Measurements from ENCODE around the gene LRCOL1.

Gene LRCOL1

DNA sequence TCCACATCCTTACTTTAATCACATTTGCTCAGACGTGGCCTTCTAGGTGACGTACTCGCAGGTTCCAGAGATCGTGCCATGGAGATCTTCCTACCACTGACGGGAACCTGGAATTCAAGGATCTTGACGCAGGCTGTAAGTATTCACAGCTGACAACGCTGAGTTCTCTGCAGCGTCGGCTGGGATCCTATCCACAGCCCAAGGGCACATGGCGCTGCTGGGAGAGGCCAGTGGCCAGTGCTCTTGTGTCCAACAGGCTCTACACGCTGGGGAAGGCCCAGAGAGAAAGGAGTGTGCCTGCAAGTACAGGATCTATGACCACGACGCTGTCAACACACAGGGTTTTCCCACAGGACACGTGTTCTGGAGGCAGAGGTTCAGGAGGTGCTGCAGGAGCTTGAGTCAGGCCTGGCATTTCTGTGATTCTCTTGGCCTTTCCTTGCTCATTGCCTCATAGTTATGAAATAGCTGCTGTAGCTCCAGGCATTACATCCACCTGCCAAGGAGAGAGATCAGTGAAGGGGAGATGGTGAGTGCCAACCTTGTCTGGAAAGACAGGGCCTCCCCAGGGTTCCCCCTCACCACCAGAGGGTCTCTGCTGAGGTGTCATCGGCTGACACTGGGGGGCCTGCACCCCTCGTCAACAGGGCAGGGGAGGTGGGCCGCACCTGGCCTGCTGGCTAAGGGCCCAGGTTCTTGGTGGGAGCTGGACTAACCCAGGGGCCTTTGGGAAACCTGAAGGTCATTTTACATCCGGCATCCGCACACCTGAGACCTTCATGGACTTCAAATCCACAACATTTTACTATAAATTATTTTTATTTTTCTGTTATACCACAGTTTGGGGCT lies 21.3 kb downstream of the LRCOL1 start:
- H3K9me3 ChIP-seq (ENCODE audit: control insufficient read depth, insufficient read depth, low read depth, low read length), result no peaks in the 10 kb centered on the region
- CTCF ChIA-PET, result interaction anchor here (0.6 to 0.9 kb wide), 2 partner anchors 50 to 128 kb away, joined by 3 read pairs; no protein-coding TSS in a partner anchor
- H3K4me3 ChIP-seq (ENCODE audit: low read depth, low read length), result no peak overlapping the region
- H3K36me3 ChIP-seq (ENCODE audit: control insufficient read depth in 2 of 2, insufficient read depth in 1 of 2, low read length in 2 of 2), result no peaks in the 10 kb centered on the region
- TF ChIP-seq, protein P1, sequence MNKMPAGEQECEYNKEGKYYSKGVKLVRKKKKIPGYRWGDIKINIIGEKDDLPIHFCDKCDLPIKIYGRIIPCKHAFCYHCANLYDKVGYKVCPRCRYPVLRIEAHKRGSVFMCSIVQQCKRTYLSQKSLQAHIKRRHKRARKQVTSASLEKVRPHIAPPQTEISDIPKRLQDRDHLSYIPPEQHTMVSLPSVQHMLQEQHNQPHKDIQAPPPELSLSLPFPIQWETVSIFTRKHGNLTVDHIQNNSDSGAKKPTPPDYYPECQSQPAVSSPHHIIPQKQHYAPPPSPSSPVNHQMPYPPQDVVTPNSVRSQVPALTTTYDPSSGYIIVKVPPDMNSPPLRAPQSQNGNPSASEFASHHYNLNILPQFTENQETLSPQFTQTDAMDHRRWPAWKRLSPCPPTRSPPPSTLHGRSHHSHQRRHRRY (tag by site-specific recombination; IDR thresholded peaks at IDR 0.05), result no peak
- TF ChIP-seq ZBTB1 (tag by site-specific recombination; IDR thresholded peaks at IDR 0.05) (no peak), ZNF341 (tag by site-specific recombination; IDR thresholded peaks at IDR 0.05; ENCODE audit: low read depth) (no peak), ZXDB (tag by site-specific recombination; IDR thresholded peaks at IDR 0.05) (no peak), ZNF211 (tag by site-specific recombination; IDR thresholded peaks at IDR 0.05; ENCODE audit: low read depth) (no peak), SETDB1 (IDR thresholded peaks at IDR 0.05; ENCODE audit: insufficient read length, low read length) (no peak), ZFP3 (tag by site-specific recombination; IDR thresholded peaks at IDR 0.05; ENCODE audit: low read depth) (no peak), PRDM1 (tag by site-specific recombination; IDR thresholded peaks at IDR 0.05) (no peak), ZBTB7A (tag by site-specific recombination; IDR thresholded peaks at IDR 0.05; ENCODE audit: low read depth) (no peak), ZBTB17 (tag by site-specific recombination; IDR thresholded peaks at IDR 0.05) (no peak), ZFP69B (tag by site-specific recombination; IDR thresholded peaks at IDR 0.05) (no peak), ZNF785 (tag by site-specific recombination; IDR thresholded peaks at IDR 0.05) (no peak), ZNF626 (tag by site-specific recombination; IDR thresholded peaks at IDR 0.05) (no peak), ZNF510 (tag by site-specific recombination; IDR thresholded peaks at IDR 0.05; ENCODE audit: insufficient replicate concordance) (no peak)
- TF ChIP-seq, protein P2, sequence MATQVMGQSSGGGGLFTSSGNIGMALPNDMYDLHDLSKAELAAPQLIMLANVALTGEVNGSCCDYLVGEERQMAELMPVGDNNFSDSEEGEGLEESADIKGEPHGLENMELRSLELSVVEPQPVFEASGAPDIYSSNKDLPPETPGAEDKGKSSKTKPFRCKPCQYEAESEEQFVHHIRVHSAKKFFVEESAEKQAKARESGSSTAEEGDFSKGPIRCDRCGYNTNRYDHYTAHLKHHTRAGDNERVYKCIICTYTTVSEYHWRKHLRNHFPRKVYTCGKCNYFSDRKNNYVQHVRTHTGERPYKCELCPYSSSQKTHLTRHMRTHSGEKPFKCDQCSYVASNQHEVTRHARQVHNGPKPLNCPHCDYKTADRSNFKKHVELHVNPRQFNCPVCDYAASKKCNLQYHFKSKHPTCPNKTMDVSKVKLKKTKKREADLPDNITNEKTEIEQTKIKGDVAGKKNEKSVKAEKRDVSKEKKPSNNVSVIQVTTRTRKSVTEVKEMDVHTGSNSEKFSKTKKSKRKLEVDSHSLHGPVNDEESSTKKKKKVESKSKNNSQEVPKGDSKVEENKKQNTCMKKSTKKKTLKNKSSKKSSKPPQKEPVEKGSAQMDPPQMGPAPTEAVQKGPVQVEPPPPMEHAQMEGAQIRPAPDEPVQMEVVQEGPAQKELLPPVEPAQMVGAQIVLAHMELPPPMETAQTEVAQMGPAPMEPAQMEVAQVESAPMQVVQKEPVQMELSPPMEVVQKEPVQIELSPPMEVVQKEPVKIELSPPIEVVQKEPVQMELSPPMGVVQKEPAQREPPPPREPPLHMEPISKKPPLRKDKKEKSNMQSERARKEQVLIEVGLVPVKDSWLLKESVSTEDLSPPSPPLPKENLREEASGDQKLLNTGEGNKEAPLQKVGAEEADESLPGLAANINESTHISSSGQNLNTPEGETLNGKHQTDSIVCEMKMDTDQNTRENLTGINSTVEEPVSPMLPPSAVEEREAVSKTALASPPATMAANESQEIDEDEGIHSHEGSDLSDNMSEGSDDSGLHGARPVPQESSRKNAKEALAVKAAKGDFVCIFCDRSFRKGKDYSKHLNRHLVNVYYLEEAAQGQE (tag by site-specific recombination; IDR thresholded peaks at IDR 0.05), result no peak
- TF ChIP-seq, protein P3, sequence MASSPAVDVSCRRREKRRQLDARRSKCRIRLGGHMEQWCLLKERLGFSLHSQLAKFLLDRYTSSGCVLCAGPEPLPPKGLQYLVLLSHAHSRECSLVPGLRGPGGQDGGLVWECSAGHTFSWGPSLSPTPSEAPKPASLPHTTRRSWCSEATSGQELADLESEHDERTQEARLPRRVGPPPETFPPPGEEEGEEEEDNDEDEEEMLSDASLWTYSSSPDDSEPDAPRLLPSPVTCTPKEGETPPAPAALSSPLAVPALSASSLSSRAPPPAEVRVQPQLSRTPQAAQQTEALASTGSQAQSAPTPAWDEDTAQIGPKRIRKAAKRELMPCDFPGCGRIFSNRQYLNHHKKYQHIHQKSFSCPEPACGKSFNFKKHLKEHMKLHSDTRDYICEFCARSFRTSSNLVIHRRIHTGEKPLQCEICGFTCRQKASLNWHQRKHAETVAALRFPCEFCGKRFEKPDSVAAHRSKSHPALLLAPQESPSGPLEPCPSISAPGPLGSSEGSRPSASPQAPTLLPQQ (tag by site-specific recombination; IDR thresholded peaks at IDR 0.05), result no peak
- TF ChIP-seq, protein P4, sequence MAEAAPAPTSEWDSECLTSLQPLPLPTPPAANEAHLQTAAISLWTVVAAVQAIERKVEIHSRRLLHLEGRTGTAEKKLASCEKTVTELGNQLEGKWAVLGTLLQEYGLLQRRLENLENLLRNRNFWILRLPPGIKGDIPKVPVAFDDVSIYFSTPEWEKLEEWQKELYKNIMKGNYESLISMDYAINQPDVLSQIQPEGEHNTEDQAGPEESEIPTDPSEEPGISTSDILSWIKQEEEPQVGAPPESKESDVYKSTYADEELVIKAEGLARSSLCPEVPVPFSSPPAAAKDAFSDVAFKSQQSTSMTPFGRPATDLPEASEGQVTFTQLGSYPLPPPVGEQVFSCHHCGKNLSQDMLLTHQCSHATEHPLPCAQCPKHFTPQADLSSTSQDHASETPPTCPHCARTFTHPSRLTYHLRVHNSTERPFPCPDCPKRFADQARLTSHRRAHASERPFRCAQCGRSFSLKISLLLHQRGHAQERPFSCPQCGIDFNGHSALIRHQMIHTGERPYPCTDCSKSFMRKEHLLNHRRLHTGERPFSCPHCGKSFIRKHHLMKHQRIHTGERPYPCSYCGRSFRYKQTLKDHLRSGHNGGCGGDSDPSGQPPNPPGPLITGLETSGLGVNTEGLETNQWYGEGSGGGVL (tag by site-specific recombination; IDR thresholded peaks at IDR 0.05), result no peak
- no peak overlapping the region for H3K27ac ChIP-seq (ENCODE audit: extremely low read depth, low read depth, low read length)
- H3K4me1 ChIP-seq (ENCODE audit: control insufficient read depth, insufficient read depth, low read length), result no peaks in the 10 kb centered on the region
- POLR2A ChIA-PET, result interaction anchor here (0.6 kb wide), 1 partner anchor 69 kb away, joined by 4 read pairs; no protein-coding TSS in a partner anchor
